ENCODE data around the gene SCARB1. TPM values are rescaled to one million over a fixed set of nuclear protein-coding genes. Genes with fewer than 3 reads are reported as not detected.
A peak's percentile ranks its signal among the peaks of the same experiment; 100 is the strongest.

SCARB1 gene
- total and polyA plus RNA-seq, 2 of the 13 experiments (the other 11 are each of a cell fraction or from before 2014, with no cell fraction given): 63.4 to 160 TPM

- TF ChIP-seq ARID5B (CRISPR knock-in tag; IDR thresholded peaks at IDR 0.05) (peak; percentile 68), PAXIP1 (CRISPR knock-in tag; conservative IDR thresholded peaks at IDR 0.05) (peak; percentile 76), EED (CRISPR knock-in tag; IDR thresholded peaks at IDR 0.05) (no peak), ZNF335 (CRISPR knock-in tag; IDR thresholded peaks at IDR 0.05) (no peak; the same call in 1 of the 2 replicates), ZFP36L2 (CRISPR knock-in tag; IDR thresholded peaks at IDR 0.05) (no peak), CREM (IDR thresholded peaks at IDR 0.05) (no peak), CREM (CRISPR knock-in tag; IDR thresholded peaks at IDR 0.05) (no peak), AGO1 (IDR thresholded peaks at IDR 0.05; ENCODE audit: low read depth, low read length, poor library complexity, severe bottlenecking) (no peak), HMGA1 (CRISPR knock-in tag; conservative IDR thresholded peaks at IDR 0.05) (no peak), NR1H2 (CRISPR knock-in tag; IDR thresholded peaks at IDR 0.05; ENCODE audit: borderline replicate concordance, low read depth) (no peak), ZNF646 (CRISPR knock-in tag; IDR thresholded peaks at IDR 0.05) (no peak), STAT5B (CRISPR knock-in tag; IDR thresholded peaks at IDR 0.05) (no peak), HES4 (CRISPR knock-in tag; IDR thresholded peaks at IDR 0.05; ENCODE audit: borderline replicate concordance) (no peak)
These were observed 35.2 kb downstream of the SCARB1 start (continued) for GRCh38 chr12:124828264-124829007.
